ENCODE measurements around the gene SORBS2. TPM values are rescaled to one million over a fixed set of nuclear protein-coding genes. Genes with fewer than 3 reads are reported as not detected.

The SORBS2 gene
- total RNA-seq, 1 experiment from 2014 or later = 9.7 TPM

DNA sequence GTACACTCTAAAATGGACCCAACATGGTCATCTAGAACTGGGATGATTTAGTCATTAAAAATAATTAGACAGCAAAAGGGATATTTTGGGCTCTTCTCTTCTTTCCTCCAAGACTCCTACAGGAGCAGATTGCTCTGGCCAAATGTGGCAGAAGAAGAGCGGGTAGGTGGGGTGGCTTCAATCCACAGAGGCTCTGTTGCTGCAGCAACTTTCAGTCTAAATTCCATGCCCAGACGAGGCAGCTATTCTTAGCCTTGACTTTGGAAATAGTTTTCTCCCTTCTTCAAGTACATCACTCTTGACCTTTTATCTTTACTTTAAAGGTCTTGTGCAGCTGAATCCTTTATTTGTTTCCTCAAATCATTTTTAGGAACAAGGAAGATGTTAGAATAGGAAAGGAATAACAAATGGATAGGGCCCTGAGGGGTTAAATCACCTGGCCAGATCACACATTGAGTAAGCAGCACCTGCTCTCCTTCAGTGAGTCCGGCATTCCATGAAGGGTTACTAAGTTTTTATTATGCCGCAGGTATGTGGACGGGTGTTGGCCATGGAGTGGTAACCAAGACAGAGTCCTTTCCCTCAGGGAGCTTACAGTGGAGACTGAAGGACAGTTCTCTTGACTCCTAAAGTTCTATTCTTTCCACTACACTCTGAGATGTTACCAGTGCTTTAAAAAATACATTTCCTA is 19.3 kb upstream of the SORBS2 start:
- Mint-ChIP-seq H3K27ac (no peak overlapping the region), H3K9me3 (peaks cover 0 to 7% of the 10 kb centered on the region in 2 experiments; a peak in 1 of 5 replicates)
- H3K14ac ChIP-seq (ENCODE audit: insufficient read depth, low read length) = no peak overlapping the region

More for the DNA sequence above, 19.3 kb upstream of the SORBS2 start:
- Histone ChIP-seq H3K79me1 (ENCODE audit: insufficient read depth, low read depth, low read length, poor library complexity, severe bottlenecking) (no peaks in the 10 kb centered on the region), H2BK120ac (ENCODE audit: low read depth, low read length, poor library complexity, severe bottlenecking) (no peak overlapping the region), H3K18ac (ENCODE audit: insufficient read length, low read depth, low read length) (no peak overlapping the region), H4K8ac (replicated peaks; ENCODE audit: insufficient read length, low read depth, low read length) (no peak overlapping the region), H3K27me3 (ENCODE audit: insufficient read depth, low read length) (no peaks in the 10 kb centered on the region), H3K4me1 (ENCODE audit: insufficient read depth, low read length) (peaks cover 4% of the 10 kb centered on the region; the same call in 1 of the 2 replicates), H4K91ac (ENCODE audit: insufficient read length, low read depth, low read length) (no peak overlapping the region), H4K5ac (ENCODE audit: insufficient read length, low read depth, low read length) (no peak overlapping the region), H2BK12ac (ENCODE audit: insufficient read length, low read depth, low read length) (no peak overlapping the region), H3K9ac (ENCODE audit: extremely low read depth, insufficient read length, low read length) (no peak overlapping the region), H3K23me2 (ENCODE audit: insufficient read length, low read depth, low read length, poor library complexity, severe bottlenecking) (no peaks in the 10 kb centered on the region), H3K4ac (ENCODE audit: low read depth, low read length) (no peak overlapping the region), H3K4me2 (ENCODE audit: insufficient read depth, insufficient read length, low read length) (no peak overlapping the region), H3K79me2 (ENCODE audit: insufficient read depth, low read length) (no peaks in the 10 kb centered on the region), H2BK20ac (ENCODE audit: low read depth, low read length, poor library complexity, severe bottlenecking) (no peak overlapping the region), H3K23ac (ENCODE audit: insufficient read length, low read depth, low read length) (no peak overlapping the region), H3K27ac (ENCODE audit: insufficient read length, low read depth, low read length) (no peak overlapping the region), H3K9me3 (ENCODE audit: control insufficient read depth, low read depth, low read length) (peaks cover 7% of the 10 kb centered on the region), H3T11ph (ENCODE audit: low read length) (no peak overlapping the region), H2BK5ac (ENCODE audit: insufficient read length, low read length) (no peak overlapping the region), H2BK15ac (ENCODE audit: low read depth, low read length) (no peak overlapping the region), H3K56ac (ENCODE audit: insufficient read length, low read depth, low read length) (no peak overlapping the region), H4K20me1 (ENCODE audit: control insufficient read depth, insufficient read depth, insufficient read length) (peaks cover 2% of the 10 kb centered on the region), H2AFZ (ENCODE audit: low read length) (no peak overlapping the region), H2AK5ac (ENCODE audit: insufficient read length, low read length) (no peak overlapping the region)
- no CpG with 5 or more reads among the region's 5 CpGs for WGBS (ENCODE audit: extremely low coverage, insufficient read length, low lambda C conversion rate)
- no peak for DNase-seq
- TF ChIP-seq, protein P1, sequence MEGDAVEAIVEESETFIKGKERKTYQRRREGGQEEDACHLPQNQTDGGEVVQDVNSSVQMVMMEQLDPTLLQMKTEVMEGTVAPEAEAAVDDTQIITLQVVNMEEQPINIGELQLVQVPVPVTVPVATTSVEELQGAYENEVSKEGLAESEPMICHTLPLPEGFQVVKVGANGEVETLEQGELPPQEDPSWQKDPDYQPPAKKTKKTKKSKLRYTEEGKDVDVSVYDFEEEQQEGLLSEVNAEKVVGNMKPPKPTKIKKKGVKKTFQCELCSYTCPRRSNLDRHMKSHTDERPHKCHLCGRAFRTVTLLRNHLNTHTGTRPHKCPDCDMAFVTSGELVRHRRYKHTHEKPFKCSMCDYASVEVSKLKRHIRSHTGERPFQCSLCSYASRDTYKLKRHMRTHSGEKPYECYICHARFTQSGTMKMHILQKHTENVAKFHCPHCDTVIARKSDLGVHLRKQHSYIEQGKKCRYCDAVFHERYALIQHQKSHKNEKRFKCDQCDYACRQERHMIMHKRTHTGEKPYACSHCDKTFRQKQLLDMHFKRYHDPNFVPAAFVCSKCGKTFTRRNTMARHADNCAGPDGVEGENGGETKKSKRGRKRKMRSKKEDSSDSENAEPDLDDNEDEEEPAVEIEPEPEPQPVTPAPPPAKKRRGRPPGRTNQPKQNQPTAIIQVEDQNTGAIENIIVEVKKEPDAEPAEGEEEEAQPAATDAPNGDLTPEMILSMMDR (conservative IDR thresholded peaks at IDR 0.05) = no peak
- H3K27me3 Mint-ChIP-seq (ENCODE audit: low read depth) = no peaks in the 10 kb centered on the region
- no peak overlapping the region for H3K4me3 Mint-ChIP-seq
- H3K36me3 Mint-ChIP-seq (ENCODE audit: insufficient read depth in 1 of 3, low read depth in 3 of 3) = peaks cover 2 to 6% (median 5%) of the 10 kb centered on the region in 3 experiments; a peak in 5 of 7 replicates
- peaks cover 20 to 26% of the 10 kb centered on the region in 2 experiments for H3K4me1 Mint-ChIP-seq
